SK-N-SH (cell line): Measurements from ENCODE around the gene ERMAP. TPM values are rescaled to one million over a fixed set of nuclear protein-coding genes. Genes with fewer than 3 reads are reported as not detected.
A peak's percentile ranks its signal among the peaks of the same experiment; 100 is the strongest.

ENCODE experiments used
- CTCF ChIA-PET: fragments of 300-600, 350-600 bp; formaldehyde crosslinking; extraction: SDS; loops from one replicate; lab custom pipeline; 2021; lab: Yijun Ruan, JAX
- POLR2A ChIA-PET: fragments of 350-600 bp; sonication (Branson Sonifier 250); formaldehyde crosslinking; extraction: SDS; loops from one replicate; lab custom pipeline; 2020; ENCODE audit warnings: antibody characterized with exemption, inconsistent platforms; lab: Yijun Ruan, JAX
- DNase-seq: peaks from one replicate; pipeline ENCODE4 v3.0.0; 2012
- H2AFZ ChIP-seq: fragments of 200-600 bp; sonication (generic); 2 replicates; pipeline ENCODE4 v1.8.1; 2016; ENCODE audit warnings: antibody characterized with exemption, mild to moderate bottlenecking, low read depth
- H3F3A ChIP-seq: fragments of 200-600 bp; sonication (generic); replicated peaks from 2 replicates; pipeline ENCODE3; 2016; ENCODE audit warnings: antibody characterized with exemption, mild to moderate bottlenecking; ENCODE audit not compliant: insufficient read depth
- H3K27ac ChIP-seq, 2 experiments: fragments of 200-500 bp in 1 of 2; fragments of 200-600 bp in 1 of 2; sonication (Bioruptor generic) in 1 of 2; sonication (generic), shearing (Covaris generic) in 1 of 2; 2 replicates each; pipeline versions ENCODE4 v1.5.1 to v1.6.1; 2014 to 2016; ENCODE audit warnings: low read depth in 2 of 2, inconsistent platforms in 1 of 2, low read length in 1 of 2, mild to moderate bottlenecking in 1 of 2, mixed read lengths in 1 of 2
- H3K27me3 ChIP-seq: fragments of 200-600 bp; sonication (generic), shearing (Covaris generic); 2 replicates; pipeline ENCODE4 v1.6.1; 2016; ENCODE audit warnings: mixed run types; ENCODE audit not compliant: insufficient read depth
- H3K36me3 ChIP-seq, 2 experiments: fragments of 200-500 bp in 1 of 2; fragments of 200-600 bp in 1 of 2; sonication (Bioruptor generic) in 1 of 2; sonication (generic) in 1 of 2; replicated peaks in 1 of 2; 2 replicates each; pipeline versions ENCODE3 to v1.5.1; 2014 to 2016; ENCODE audit warnings: low read length in 1 of 2, mild to moderate bottlenecking in 1 of 2; ENCODE audit not compliant: insufficient read depth in 2 of 2, control insufficient read depth in 1 of 2
- H3K4me1 ChIP-seq, 2 experiments: fragments of 200-500 bp in 1 of 2; fragments of 200-600 bp in 1 of 2; sonication (Bioruptor generic) in 1 of 2; sonication (generic), shearing (Covaris generic) in 1 of 2; 2 replicates each; pipeline versions ENCODE4 v1.5.1 to v1.6.1; 2014 to 2016; ENCODE audit warnings: low read depth in 1 of 2, low read length in 1 of 2, mixed run types in 1 of 2; ENCODE audit not compliant: insufficient read depth in 2 of 2, control insufficient read depth in 1 of 2
- H3K4me2 ChIP-seq: fragments of 200-600 bp; sonication (generic), shearing (Covaris generic); 2 replicates; pipeline ENCODE4 v1.6.1; 2017; ENCODE audit warnings: mixed run types
- H3K4me3 ChIP-seq, 2 experiments: fragments of 200-500 bp in 1 of 2; fragments of 200-600 bp in 1 of 2; sonication (Bioruptor generic) in 1 of 2; sonication (generic), shearing (Covaris generic) in 1 of 2; 2 replicates each; pipeline versions ENCODE4 v1.5.1 to v1.8.1; 2014 to 2016; ENCODE audit warnings: low read depth in 2 of 2, inconsistent platforms in 1 of 2, low read length in 1 of 2, mild to moderate bottlenecking in 1 of 2, mixed read lengths in 1 of 2, moderate library complexity in 1 of 2
- H3K79me2 ChIP-seq: fragments of 200-600 bp; sonication (generic); 2 replicates; pipeline ENCODE4 v1.8.1; 2017; ENCODE audit warnings: mild to moderate bottlenecking; ENCODE audit not compliant: insufficient read depth
- H3K9ac ChIP-seq: fragments of 200-600 bp; sonication (generic); 2 replicates; pipeline ENCODE4 v1.6.1; 2017; ENCODE audit warnings: mixed run types
- H3K9me2 ChIP-seq: fragments of 200-600 bp; sonication (generic); 2 replicates; pipeline ENCODE4 v1.6.1; 2017; ENCODE audit warnings: mixed run types
- H3K9me3 ChIP-seq: fragments of 200-600 bp; sonication (generic); 2 replicates; pipeline ENCODE4 v1.6.1; 2017; ENCODE audit warnings: mixed run types, mild to moderate bottlenecking, moderate library complexity
- H4K20me1 ChIP-seq: fragments of 200-600 bp; sonication (generic); 2 replicates; pipeline ENCODE4 v1.6.1; 2017; ENCODE audit warnings: mild to moderate bottlenecking, mixed run types; ENCODE audit not compliant: insufficient read depth
- CHD2 ChIP-seq: fragments of 150-350 bp; IDR thresholded peaks from 2 replicates; pipeline ENCODE4 v1.6.1; 2018; ENCODE audit warnings: low read length; ENCODE audit not compliant: partially characterized antibody
- ELF1 ChIP-seq: IDR thresholded peaks from 2 replicates; pipeline ENCODE4 v1.4.0; 2012
- EZH2phosphoT487 ChIP-seq: fragments of 200-600 bp; sonication (generic); IDR thresholded peaks from 2 replicates; pipeline ENCODE4 v1.6.1; 2017; ENCODE audit warnings: low read depth, mixed run types, mild to moderate bottlenecking, antibody characterized with exemption, moderate library complexity, borderline replicate concordance
- FOXJ3 ChIP-seq: sonication (generic); formaldehyde crosslinking; IDR thresholded peaks from 2 replicates; pipeline ENCODE4 v1.5.1; 2020; ENCODE audit warnings: mild to moderate bottlenecking, missing genetic modification reagents
- FOXM1 ChIP-seq: IDR thresholded peaks from 2 replicates; pipeline ENCODE4 v1.4.0; 2012; ENCODE audit warnings: low read depth, mild to moderate bottlenecking
- JUND ChIP-seq: IDR thresholded peaks from 2 replicates; pipeline ENCODE4 v1.4.0; 2012
- MEF2A ChIP-seq: IDR thresholded peaks from 2 replicates; pipeline ENCODE4 v1.4.0; 2012; ENCODE audit warnings: low read depth, borderline replicate concordance
- MXI1 ChIP-seq: IDR thresholded peaks from 2 replicates; pipeline ENCODE4 v1.6.1; 2012; ENCODE audit warnings: mild to moderate bottlenecking, low read depth, low read length, improper control_type of control experiment
- NRF1 ChIP-seq: IDR thresholded peaks from 2 replicates; pipeline ENCODE4 v1.6.1; 2012; ENCODE audit warnings: low read depth, mild to moderate bottlenecking, low read length
- POLR2AphosphoS5 ChIP-seq: IDR thresholded peaks from 2 replicates; pipeline ENCODE4 v1.6.1; 2012; ENCODE audit warnings: low read depth, low read length
- RAD21 ChIP-seq: IDR thresholded peaks from 2 replicates; pipeline ENCODE4 v1.6.1; 2012; ENCODE audit warnings: mild to moderate bottlenecking, low read length
- RCOR1 ChIP-seq: fragments of 150-350 bp; IDR thresholded peaks from 2 replicates; pipeline ENCODE4 v1.6.1; 2017; ENCODE audit warnings: antibody characterized with exemption, low read length
- RFX5 ChIP-seq: IDR thresholded peaks from 2 replicates; pipeline ENCODE4 v1.6.1; 2012; ENCODE audit warnings: mild to moderate bottlenecking, improper control_type of control experiment, low read length
- SMC3 ChIP-seq: IDR thresholded peaks from 2 replicates; pipeline ENCODE4 v1.6.1; 2012; ENCODE audit warnings: low read depth, low read length, improper control_type of control experiment
- TCF12 ChIP-seq: IDR thresholded peaks from 2 replicates; pipeline ENCODE4 v1.4.0; 2012
- WGBS: methylation state at CpG from one replicate; pipeline ENCODE4 v1.1.6; 2017; ENCODE audit warnings: low lambda C conversion rate; 5-methylcytosine and 5-hydroxymethylcytosine counted together
- polyA plus RNA-seq, 3 experiments: library from polyadenylated mRNA; depleted of rRNA; stranded (reverse); fragments of >200 nt; gene quantifications; 2 replicates each; pipeline ENCODE4 v1.2.3, GENCODE V29; 2012
- TF ChIP-seq, protein P1 (sequence below): IDR thresholded peaks from 2 replicates; pipeline ENCODE4 v1.4.0; 2012; ENCODE audit warnings: low read depth, borderline replicate concordance
- TF ChIP-seq, protein P2 (sequence below): IDR thresholded peaks from 2 replicates; pipeline ENCODE4; 2012
- TF ChIP-seq, protein P3 (sequence below): fragments of 150-350 bp; IDR thresholded peaks from 2 replicates; pipeline ENCODE4 v1.6.1; 2017; ENCODE audit warnings: antibody characterized with exemption, low read length, low read depth, borderline replicate concordance
- TF ChIP-seq, protein P4 (sequence below): fragments of 200-600 bp; sonication (generic); IDR thresholded peaks from 2 replicates; pipeline ENCODE4 v1.6.1; 2017; ENCODE audit warnings: antibody characterized with exemption, mild to moderate bottlenecking, moderate library complexity

ERMAP gene
- polyA plus RNA-seq, 1 of the 3 experiments (the other 2 are of a cell fraction), result 10.4 TPM

DNA sequence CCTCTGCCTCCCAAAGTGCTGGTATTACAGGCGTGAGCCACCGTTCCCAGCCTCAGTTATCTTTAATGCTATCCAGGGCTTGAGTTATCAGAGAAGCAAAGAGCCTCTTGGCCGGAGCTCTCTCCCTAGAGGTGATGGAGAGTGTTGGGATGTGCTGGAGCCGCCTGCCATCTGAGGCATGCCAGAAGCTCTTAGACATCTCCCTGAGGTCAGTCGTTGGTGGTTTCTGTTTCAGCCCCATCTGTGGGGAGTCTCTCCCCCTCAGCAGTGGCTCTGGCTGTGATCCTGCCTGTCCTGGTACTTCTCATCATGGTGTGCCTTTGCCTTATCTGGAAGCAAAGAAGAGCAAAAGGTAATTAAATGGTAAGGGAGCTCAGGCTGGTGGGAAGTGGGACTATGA, 17.9 kb downstream of the ERMAP start:
- POLR2A ChIA-PET, result interaction anchor here (0.6 to 5.4 kb wide), 4 partner anchors 11 to 57 kb away, joined by 3 to 26 read pairs (median 3); partner anchors contain the start of genes SVBP and ZNF691
- Histone ChIP-seq H3K27ac (no peak overlapping the region), H3K4me2 (no peak overlapping the region), H3K9me2 (no peaks in the 10 kb centered on the region)
- TF ChIP-seq, protein P1, sequence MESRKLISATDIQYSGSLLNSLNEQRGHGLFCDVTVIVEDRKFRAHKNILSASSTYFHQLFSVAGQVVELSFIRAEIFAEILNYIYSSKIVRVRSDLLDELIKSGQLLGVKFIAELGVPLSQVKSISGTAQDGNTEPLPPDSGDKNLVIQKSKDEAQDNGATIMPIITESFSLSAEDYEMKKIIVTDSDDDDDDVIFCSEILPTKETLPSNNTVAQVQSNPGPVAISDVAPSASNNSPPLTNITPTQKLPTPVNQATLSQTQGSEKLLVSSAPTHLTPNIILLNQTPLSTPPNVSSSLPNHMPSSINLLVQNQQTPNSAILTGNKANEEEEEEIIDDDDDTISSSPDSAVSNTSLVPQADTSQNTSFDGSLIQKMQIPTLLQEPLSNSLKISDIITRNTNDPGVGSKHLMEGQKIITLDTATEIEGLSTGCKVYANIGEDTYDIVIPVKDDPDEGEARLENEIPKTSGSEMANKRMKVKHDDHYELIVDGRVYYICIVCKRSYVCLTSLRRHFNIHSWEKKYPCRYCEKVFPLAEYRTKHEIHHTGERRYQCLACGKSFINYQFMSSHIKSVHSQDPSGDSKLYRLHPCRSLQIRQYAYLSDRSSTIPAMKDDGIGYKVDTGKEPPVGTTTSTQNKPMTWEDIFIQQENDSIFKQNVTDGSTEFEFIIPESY, result no peak
- TF ChIP-seq MEF2A, result no peak
- no peak for TF ChIP-seq ELF1
- TF ChIP-seq EZH2phosphoT487, result no peak
- TF ChIP-seq, protein P2, sequence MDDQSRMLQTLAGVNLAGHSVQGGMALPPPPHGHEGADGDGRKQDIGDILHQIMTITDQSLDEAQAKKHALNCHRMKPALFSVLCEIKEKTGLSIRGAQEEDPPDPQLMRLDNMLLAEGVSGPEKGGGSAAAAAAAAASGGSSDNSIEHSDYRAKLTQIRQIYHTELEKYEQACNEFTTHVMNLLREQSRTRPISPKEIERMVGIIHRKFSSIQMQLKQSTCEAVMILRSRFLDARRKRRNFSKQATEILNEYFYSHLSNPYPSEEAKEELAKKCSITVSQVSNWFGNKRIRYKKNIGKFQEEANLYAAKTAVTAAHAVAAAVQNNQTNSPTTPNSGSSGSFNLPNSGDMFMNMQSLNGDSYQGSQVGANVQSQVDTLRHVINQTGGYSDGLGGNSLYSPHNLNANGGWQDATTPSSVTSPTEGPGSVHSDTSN, result no peak
- TF ChIP-seq TCF12, result no peak
- no peak for TF ChIP-seq SMC3
- TF ChIP-seq, protein P3, sequence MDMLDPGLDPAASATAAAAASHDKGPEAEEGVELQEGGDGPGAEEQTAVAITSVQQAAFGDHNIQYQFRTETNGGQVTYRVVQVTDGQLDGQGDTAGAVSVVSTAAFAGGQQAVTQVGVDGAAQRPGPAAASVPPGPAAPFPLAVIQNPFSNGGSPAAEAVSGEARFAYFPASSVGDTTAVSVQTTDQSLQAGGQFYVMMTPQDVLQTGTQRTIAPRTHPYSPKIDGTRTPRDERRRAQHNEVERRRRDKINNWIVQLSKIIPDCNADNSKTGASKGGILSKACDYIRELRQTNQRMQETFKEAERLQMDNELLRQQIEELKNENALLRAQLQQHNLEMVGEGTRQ, result no peak
- TF ChIP-seq FOXM1, result no peak
- TF ChIP-seq NRF1, result no peak
- no peak for TF ChIP-seq CHD2
- no peak for TF ChIP-seq MXI1
- no peak for TF ChIP-seq JUND
- no peak for TF ChIP-seq POLR2AphosphoS5
- TF ChIP-seq, protein P4, sequence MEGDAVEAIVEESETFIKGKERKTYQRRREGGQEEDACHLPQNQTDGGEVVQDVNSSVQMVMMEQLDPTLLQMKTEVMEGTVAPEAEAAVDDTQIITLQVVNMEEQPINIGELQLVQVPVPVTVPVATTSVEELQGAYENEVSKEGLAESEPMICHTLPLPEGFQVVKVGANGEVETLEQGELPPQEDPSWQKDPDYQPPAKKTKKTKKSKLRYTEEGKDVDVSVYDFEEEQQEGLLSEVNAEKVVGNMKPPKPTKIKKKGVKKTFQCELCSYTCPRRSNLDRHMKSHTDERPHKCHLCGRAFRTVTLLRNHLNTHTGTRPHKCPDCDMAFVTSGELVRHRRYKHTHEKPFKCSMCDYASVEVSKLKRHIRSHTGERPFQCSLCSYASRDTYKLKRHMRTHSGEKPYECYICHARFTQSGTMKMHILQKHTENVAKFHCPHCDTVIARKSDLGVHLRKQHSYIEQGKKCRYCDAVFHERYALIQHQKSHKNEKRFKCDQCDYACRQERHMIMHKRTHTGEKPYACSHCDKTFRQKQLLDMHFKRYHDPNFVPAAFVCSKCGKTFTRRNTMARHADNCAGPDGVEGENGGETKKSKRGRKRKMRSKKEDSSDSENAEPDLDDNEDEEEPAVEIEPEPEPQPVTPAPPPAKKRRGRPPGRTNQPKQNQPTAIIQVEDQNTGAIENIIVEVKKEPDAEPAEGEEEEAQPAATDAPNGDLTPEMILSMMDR, result no peak
- TF ChIP-seq RAD21, result no peak
- no peak for TF ChIP-seq RFX5
- TF ChIP-seq RCOR1, result no peak
- no peak for TF ChIP-seq FOXJ3
- TF ChIP-seq, all 33 proteins: peak for 0
- no peak overlapping the region for H3K9ac ChIP-seq
- H3K36me3 ChIP-seq, result peaks cover 0 to 4% of the 10 kb centered on the region in 2 experiments
- no peak overlapping the region for H2AFZ ChIP-seq
- no peak overlapping the region for H3K4me3 ChIP-seq
- CTCF ChIA-PET, result interaction anchor here (1.6 kb wide), 1 partner anchor 239 kb away, joined by 4 read pairs; no protein-coding TSS in a partner anchor
- H3K79me2 ChIP-seq, result no peaks in the 10 kb centered on the region
- H4K20me1 ChIP-seq, result no peaks in the 10 kb centered on the region
- peaks cover 0 to 6% of the 10 kb centered on the region in 2 experiments; a peak in 1 of 4 replicates for H3K4me1 ChIP-seq
- WGBS, result 62% methylated on average over 4 of the region's 5 CpGs
- no peaks in the 10 kb centered on the region for H3F3A ChIP-seq
- peak; percentile 28 for DNase-seq
- no peaks in the 10 kb centered on the region for H3K27me3 ChIP-seq
- H3K9me3 ChIP-seq, result no peaks in the 10 kb centered on the region
